Hepatocyte (in vitro differentiated cells): ENCODE results near the gene BTBD8. TPM values are rescaled to one million over a fixed set of nuclear protein-coding genes. Genes with fewer than 3 reads are reported as not detected.

Experiments
- DNase-seq: peaks from one replicate; pipeline ENCODE4 v3.0.0-alpha.2; 2016; ENCODE audit warnings: low spot score
- H2AFZ ChIP-seq: fragments of 200-600 bp; sonication (generic); 2 replicates; pipeline ENCODE4 v1.6.0; 2016; ENCODE audit warnings: antibody characterized with exemption, mild to moderate bottlenecking
- H3K27ac ChIP-seq: fragments of 200-600 bp; sonication (generic); 2 replicates; pipeline ENCODE4 v1.5.1; 2016; ENCODE audit warnings: mild to moderate bottlenecking
- H3K27me3 ChIP-seq: fragments of 200-600 bp; sonication (generic); 2 replicates; pipeline ENCODE4 v1.6.1; 2016
- H3K36me3 ChIP-seq: fragments of 200-600 bp; sonication (generic); replicated peaks from 2 replicates; pipeline ENCODE4 v1.5.1; 2016; ENCODE audit warnings: low read depth; ENCODE audit not compliant: insufficient read depth
- H3K4me1 ChIP-seq: fragments of 200-600 bp; sonication (generic); 2 replicates; pipeline ENCODE4 v1.5.1; 2016; ENCODE audit warnings: mild to moderate bottlenecking, moderate library complexity; ENCODE audit not compliant: insufficient read depth
- H3K4me2 ChIP-seq: fragments of 200-600 bp; sonication (generic); 2 replicates; pipeline ENCODE4 v1.6.0; 2016
- H3K4me3 ChIP-seq: fragments of 200-600 bp; sonication (generic); 2 replicates; pipeline ENCODE4 v1.5.1; 2016; ENCODE audit warnings: mild to moderate bottlenecking
- H3K79me2 ChIP-seq: fragments of 200-600 bp; sonication (generic); 2 replicates; pipeline ENCODE4 v1.6.0; 2017; ENCODE audit warnings: mild to moderate bottlenecking
- H3K9me2 ChIP-seq: fragments of 200-600 bp; sonication (generic); replicated peaks from 2 replicates; pipeline ENCODE4 v1.6.0; 2017; ENCODE audit warnings: mild to moderate bottlenecking; ENCODE audit not compliant: insufficient read depth
- H3K9me3 ChIP-seq: fragments of 200-600 bp; sonication (generic); 2 replicates; pipeline ENCODE4 v1.5.1; 2016; ENCODE audit warnings: low read depth, mild to moderate bottlenecking
- H4K20me1 ChIP-seq: fragments of 200-600 bp; sonication (generic); 2 replicates; pipeline ENCODE4 v1.6.0; 2016; ENCODE audit warnings: mild to moderate bottlenecking; ENCODE audit not compliant: insufficient read depth, poor library complexity, severe bottlenecking
- EZH2 ChIP-seq: fragments of 200-600 bp; sonication (generic); IDR thresholded peaks from 2 replicates; pipeline ENCODE4 v1.6.1; 2016; ENCODE audit warnings: antibody characterized with exemption, mild to moderate bottlenecking, borderline replicate concordance
- EZH2phosphoT487 ChIP-seq: fragments of 200-600 bp; sonication (generic); IDR thresholded peaks from one replicate; pipeline ENCODE4 v1.6.1; 2018; ENCODE audit warnings: antibody characterized with exemption, mild to moderate bottlenecking, low read depth, moderate library complexity; ENCODE audit not compliant: unreplicated experiment, severe bottlenecking
- WGBS: methylation state at CpG from one replicate; pipeline ENCODE4 v1.1.6; 2016; ENCODE audit warnings: low lambda C conversion rate; ENCODE audit errors: missing lambda C conversion rate; 5-methylcytosine and 5-hydroxymethylcytosine counted together
- polyA plus RNA-seq: library from polyadenylated mRNA; unstranded; fragments of >200 nt; fragmentation: Nextera tagmentation; extraction: Ambion mirVana; gene quantifications from 2 replicates; pipeline ENCODE4 v1.2.1, GENCODE V29; 2016
- total RNA-seq: library from RNA; depleted of rRNA; stranded (reverse); fragments of >200 nt; gene quantifications from 2 replicates; pipeline ENCODE4 v1.2.3, GENCODE V29; 2014
- TF ChIP-seq, protein P1 (sequence below): fragments of 200-600 bp; sonication (generic); IDR thresholded peaks from 2 replicates; pipeline ENCODE4 v1.5.1; 2016; ENCODE audit warnings: antibody characterized with exemption, mild to moderate bottlenecking; ENCODE audit not compliant: poor library complexity

Gene BTBD8
- total and polyA plus RNA-seq, 2 experiments from 2014 or later: 2.4 to 6.0 TPM

DNA sequence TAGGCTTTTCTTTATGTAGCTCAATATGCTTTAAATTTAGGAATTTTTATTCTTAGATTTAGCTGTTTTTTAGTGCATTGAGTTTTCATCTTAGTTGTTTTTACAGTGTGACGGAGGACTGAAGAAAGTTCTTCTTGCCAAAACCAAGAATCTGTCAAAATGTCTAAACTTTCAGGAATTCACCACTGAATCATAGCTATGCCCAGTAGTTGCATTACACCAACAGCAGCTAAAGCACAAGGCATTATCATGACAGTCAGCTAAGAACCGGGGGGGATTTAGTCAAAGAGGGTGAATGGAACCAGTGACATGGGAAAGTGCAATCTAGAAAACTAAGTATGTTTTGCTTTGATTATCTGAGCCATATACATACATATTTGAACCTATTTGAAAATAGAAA is 131.0 kb downstream of the BTBD8 start:
- H3K4me1 ChIP-seq: no peaks in the 10 kb centered on the region
- no peaks in the 10 kb centered on the region for H3K27me3 ChIP-seq
- no peaks in the 10 kb centered on the region for H3K9me2 ChIP-seq
- H3K9me3 ChIP-seq: no peaks in the 10 kb centered on the region
- H3K36me3 ChIP-seq: no peaks in the 10 kb centered on the region
- no peak overlapping the region for H3K4me3 ChIP-seq
- DNase-seq: no peak
- WGBS: 79% methylated on average over 2 of the region's 2 CpGs
- no peaks in the 10 kb centered on the region for H3K79me2 ChIP-seq
- no peak overlapping the region for H3K4me2 ChIP-seq
- no peak overlapping the region for H3K27ac ChIP-seq
- TF ChIP-seq EZH2: no peak
- no peak for TF ChIP-seq EZH2phosphoT487
- TF ChIP-seq, protein P1, sequence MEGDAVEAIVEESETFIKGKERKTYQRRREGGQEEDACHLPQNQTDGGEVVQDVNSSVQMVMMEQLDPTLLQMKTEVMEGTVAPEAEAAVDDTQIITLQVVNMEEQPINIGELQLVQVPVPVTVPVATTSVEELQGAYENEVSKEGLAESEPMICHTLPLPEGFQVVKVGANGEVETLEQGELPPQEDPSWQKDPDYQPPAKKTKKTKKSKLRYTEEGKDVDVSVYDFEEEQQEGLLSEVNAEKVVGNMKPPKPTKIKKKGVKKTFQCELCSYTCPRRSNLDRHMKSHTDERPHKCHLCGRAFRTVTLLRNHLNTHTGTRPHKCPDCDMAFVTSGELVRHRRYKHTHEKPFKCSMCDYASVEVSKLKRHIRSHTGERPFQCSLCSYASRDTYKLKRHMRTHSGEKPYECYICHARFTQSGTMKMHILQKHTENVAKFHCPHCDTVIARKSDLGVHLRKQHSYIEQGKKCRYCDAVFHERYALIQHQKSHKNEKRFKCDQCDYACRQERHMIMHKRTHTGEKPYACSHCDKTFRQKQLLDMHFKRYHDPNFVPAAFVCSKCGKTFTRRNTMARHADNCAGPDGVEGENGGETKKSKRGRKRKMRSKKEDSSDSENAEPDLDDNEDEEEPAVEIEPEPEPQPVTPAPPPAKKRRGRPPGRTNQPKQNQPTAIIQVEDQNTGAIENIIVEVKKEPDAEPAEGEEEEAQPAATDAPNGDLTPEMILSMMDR: no peak
- no peaks in the 10 kb centered on the region for H4K20me1 ChIP-seq
- no peak overlapping the region for H2AFZ ChIP-seq

DNA sequence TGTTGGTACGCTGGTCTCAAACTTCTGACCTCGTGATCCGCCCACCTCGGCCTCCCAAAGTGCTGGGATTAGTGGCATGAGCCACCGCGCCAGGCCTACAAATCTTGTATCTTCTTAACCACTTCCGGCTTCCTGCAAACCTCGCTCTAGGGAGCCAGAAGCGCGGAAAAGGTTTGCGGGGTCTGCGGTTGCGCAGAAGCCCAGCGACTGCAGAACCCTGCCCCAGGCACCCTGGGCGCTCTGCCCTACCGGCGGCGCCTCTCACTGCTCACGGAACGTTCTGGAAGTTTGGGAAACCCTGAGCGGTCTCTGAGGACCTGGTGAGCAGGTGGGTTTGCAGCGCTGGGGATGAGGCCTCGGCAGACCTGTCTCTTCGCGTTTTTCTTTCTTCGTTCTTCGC is 137.6 kb downstream of the BTBD8 start, which contains the start of gene C1orf146:
C1orf146 (plus strand) TSS at position 195 of the 400 bp plus-strand sequence. CDS start 13,506 bp downstream, outside the sequence.
- H3K9me3 ChIP-seq: no peaks in the 10 kb centered on the region
- H3K79me2 ChIP-seq: no peaks in the 10 kb centered on the region
- no peaks in the 10 kb centered on the region for H3K9me2 ChIP-seq
- no peak within 1 kb of the TSS for H2AFZ ChIP-seq
- H3K4me3 ChIP-seq: no peak within 1 kb of the TSS
- no peak for TF ChIP-seq EZH2
- no peak for TF ChIP-seq EZH2phosphoT487
- 96% methylated on average over 27 of the region's 27 CpGs for WGBS
- no peak for DNase-seq
- H3K4me1 ChIP-seq: no peaks in the 10 kb centered on the region
- H3K4me2 ChIP-seq: no peak within 1 kb of the TSS
- H3K27ac ChIP-seq: no peak within 1 kb of the TSS
- no peaks in the 10 kb centered on the region for H3K36me3 ChIP-seq
- no peaks in the 10 kb centered on the region for H3K27me3 ChIP-seq
- no peaks in the 10 kb centered on the region for H4K20me1 ChIP-seq

DNA sequence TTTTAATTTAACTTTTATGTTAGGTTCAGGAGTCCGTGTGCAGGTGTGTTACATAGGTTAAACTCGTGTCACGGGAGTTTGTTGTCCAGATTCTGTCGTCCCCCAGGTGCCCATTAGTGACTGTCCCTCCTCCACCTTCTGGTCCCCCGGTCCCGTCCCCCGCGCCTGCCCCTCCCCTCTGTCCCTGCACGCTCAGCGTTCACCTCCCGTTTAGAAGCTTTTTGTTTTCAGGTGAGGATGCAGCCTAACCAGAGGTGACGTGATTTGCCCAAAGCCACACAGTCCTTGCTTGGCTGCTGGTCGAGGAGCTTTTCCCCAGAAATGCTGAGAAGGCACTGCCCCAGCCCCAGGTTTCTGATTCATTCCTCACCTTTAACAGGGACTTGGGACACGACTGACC is 138.4 kb downstream of the BTBD8 start:
- no peaks in the 10 kb centered on the region for H3K9me2 ChIP-seq
- H3K4me2 ChIP-seq: no peak overlapping the region
- H3K27me3 ChIP-seq: no peaks in the 10 kb centered on the region
- no peak overlapping the region for H3K27ac ChIP-seq
- no peak for DNase-seq
- WGBS: 92% methylated on average over 14 of the region's 14 CpGs
- TF ChIP-seq EZH2phosphoT487 (no peak), EZH2 (no peak)
- TF ChIP-seq, protein P1: no peak
- H3K79me2 ChIP-seq: no peaks in the 10 kb centered on the region
- H3K4me3 ChIP-seq: no peak overlapping the region
- H3K4me1 ChIP-seq: no peaks in the 10 kb centered on the region
- no peaks in the 10 kb centered on the region for H3K9me3 ChIP-seq
- H4K20me1 ChIP-seq: no peaks in the 10 kb centered on the region
- no peak overlapping the region for H2AFZ ChIP-seq
- H3K36me3 ChIP-seq: no peaks in the 10 kb centered on the region

DNA sequence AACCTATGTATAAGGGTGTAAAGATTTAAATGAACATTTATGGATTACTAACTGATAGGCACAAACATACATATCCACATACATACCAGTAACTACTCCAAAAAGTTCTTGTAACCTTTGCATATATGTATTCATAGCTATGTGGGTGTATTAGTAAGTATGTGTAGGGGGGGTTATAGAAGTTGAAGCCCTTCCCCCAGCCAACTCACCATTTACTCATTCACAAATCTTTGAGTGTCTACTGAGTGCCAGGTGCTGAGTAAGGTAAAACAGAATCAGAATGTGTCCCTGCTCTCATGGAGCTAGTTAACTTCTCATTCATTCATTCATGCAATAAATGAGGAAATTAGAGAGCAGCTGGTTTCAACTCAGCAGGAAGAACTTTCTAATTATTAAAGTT is 138.9 kb downstream of the BTBD8 start:
- Histone ChIP-seq H3K9me2 (no peaks in the 10 kb centered on the region), H3K36me3 (no peaks in the 10 kb centered on the region), H3K4me1 (no peaks in the 10 kb centered on the region), H3K27ac (no peak overlapping the region), H3K79me2 (no peaks in the 10 kb centered on the region), H3K27me3 (no peaks in the 10 kb centered on the region), H2AFZ (no peak overlapping the region), H3K9me3 (no peaks in the 10 kb centered on the region), H3K4me3 (no peak overlapping the region), H3K4me2 (no peak overlapping the region), H4K20me1 (no peaks in the 10 kb centered on the region)
- TF ChIP-seq, protein P1: no peak
- TF ChIP-seq EZH2 (no peak), EZH2phosphoT487 (no peak)
- DNase-seq: no peak
